K562 (cell line): Measurements from ENCODE around the gene ABCB9. TPM values are rescaled to one million over a fixed set of nuclear protein-coding genes. Genes with fewer than 3 reads are reported as not detected.

Experiments used
- ATAC-seq: fragments of 200-7000 bp; cut with Tn5 transposase; 3 replicates; pipeline ENCODE4 v1.9.1; 2020; ENCODE audit warnings: moderate library complexity
- BruUV-seq: library from RNA; stranded (reverse); fragments of 400-500 nt; replicated peaks from 2 replicates; lab custom pipeline; 2021; lab: Mats Ljungman, UMichigan
- CTCF ChIA-PET: fragments of 300-600 bp; formaldehyde crosslinking; extraction: SDS; loops from one replicate; lab custom pipeline; 2021; ENCODE audit warnings: low intra/inter-chr PET ratio; lab: Yijun Ruan, JAX
- POLR2A ChIA-PET: fragments of 300-600, 350-650 bp; sonication (Branson Sonifier 250); formaldehyde crosslinking; extraction: SDS; loops from one replicate; lab custom pipeline; 2021; ENCODE audit warnings: antibody characterized with exemption, inconsistent platforms; lab: Yijun Ruan, JAX
- DNase-seq, 4 experiments: peaks; one replicate each; pipeline versions ENCODE4 v3.0.0 to v3.0.0-alpha.2; 2011 to 2018; ENCODE audit warnings: low spot score in 3 of 4, mixed read lengths in 3 of 4; ENCODE audit errors: extremely low read depth in 1 of 4
- FAIRE-seq: peaks from 2 replicates; lab custom pipeline; 2011; peaks lifted over from hg19 to GRCh38; lab: Jason Lieb, UNC
- H2AFZ ChIP-seq: 2 replicates; pipeline ENCODE4 v1.6.0; 2011; ENCODE audit warnings: low read depth, low read length, control low read depth, inconsistent platforms
- H3K27ac ChIP-seq: fragments of 200-600 bp; 3 replicates; pipeline ENCODE4 v1.8.0; 2011; ENCODE audit warnings: low read depth, mild to moderate bottlenecking, control low read depth, inconsistent platforms, low read length, moderate library complexity, mixed read lengths; ENCODE audit errors: extremely low read depth
- H3K27me3 ChIP-seq, 2 experiments: fragments of 300-600 bp in 1 of 2; 2 replicates in 1 of 2; 3 replicates in 1 of 2; pipeline versions ENCODE4 v1.6.0 to v1.8.0; 2011; ENCODE audit warnings: inconsistent platforms in 2 of 2, low read length in 2 of 2, mild to moderate bottlenecking in 1 of 2, mixed read lengths in 1 of 2, moderate library complexity in 1 of 2; ENCODE audit not compliant: control insufficient read depth in 2 of 2, insufficient read depth in 2 of 2
- H3K36me3 ChIP-seq: fragments of 300-600 bp; 3 replicates; pipeline ENCODE4 v1.8.0; 2011; ENCODE audit warnings: mild to moderate bottlenecking, low read length, inconsistent platforms; ENCODE audit not compliant: control insufficient read depth, insufficient read depth
- H3K4me1 ChIP-seq, 2 experiments: fragments of 200-600 bp in 1 of 2; replicated peaks in 1 of 2; 2 replicates in 1 of 2; 3 replicates in 1 of 2; pipeline versions ENCODE4 v1.5.1 to v1.8.0; 2011; ENCODE audit warnings: inconsistent platforms in 2 of 2, low read length in 2 of 2, mild to moderate bottlenecking in 1 of 2, mixed read lengths in 1 of 2, moderate library complexity in 1 of 2; ENCODE audit not compliant: control insufficient read depth in 2 of 2, insufficient read depth in 2 of 2
- H3K4me2 ChIP-seq: 2 replicates; pipeline ENCODE4 v1.6.1; 2011; ENCODE audit warnings: low read length, control low read depth, inconsistent platforms, mixed read lengths; ENCODE audit not compliant: insufficient read depth
- H3K4me3 ChIP-seq: fragments of 200-600 bp; sonication (generic), shearing (Covaris generic); 2 replicates; pipeline ENCODE4 v1.5.1; 2016; ENCODE audit warnings: control low read depth, inconsistent platforms
- H3K79me2 ChIP-seq: fragments of 200-600 bp; 3 replicates; pipeline ENCODE4 v1.8.0; 2011; ENCODE audit warnings: low read length, inconsistent platforms; ENCODE audit not compliant: control insufficient read depth, insufficient read depth
- H3K9ac ChIP-seq, 2 experiments: 2 replicates each; pipeline versions ENCODE4 v1.6.0 to v1.6.1; 2011; ENCODE audit warnings: low read depth in 2 of 2, low read length in 2 of 2, control low read depth in 1 of 2, inconsistent platforms in 1 of 2, mild to moderate bottlenecking in 1 of 2, mixed read lengths in 1 of 2; ENCODE audit not compliant: insufficient read depth in 1 of 2
- H3K9me1 ChIP-seq: one replicate; pipeline ENCODE4 v1.6.0; 2011; ENCODE audit warnings: inconsistent platforms, mild to moderate bottlenecking, low read length, moderate library complexity; ENCODE audit not compliant: control insufficient read depth, insufficient read depth
- H3K9me3 ChIP-seq: replicated peaks from 2 replicates; pipeline ENCODE4 v1.5.1; 2011; ENCODE audit warnings: low read depth, low read length, inconsistent platforms; ENCODE audit not compliant: control insufficient read depth, insufficient read depth
- H4K20me1 ChIP-seq: replicated peaks from 2 replicates; pipeline ENCODE4 v1.6.1; 2011; ENCODE audit warnings: low read length, inconsistent platforms, mixed read lengths; ENCODE audit not compliant: control insufficient read depth, insufficient read depth
- BDP1 ChIP-seq: IDR thresholded peaks from 3 replicates; pipeline ENCODE4 v1.6.1; 2011; ENCODE audit not compliant: insufficient read length, insufficient read depth
- CBFB ChIP-seq: sonication (generic); formaldehyde crosslinking; IDR thresholded peaks from 2 replicates; pipeline ENCODE4 v1.4.0; 2020; ENCODE audit warnings: mild to moderate bottlenecking, missing genetic modification reagents
- CHD2 ChIP-seq: IDR thresholded peaks from 2 replicates; pipeline ENCODE4 v1.6.1; 2011; ENCODE audit warnings: low read depth, low read length
- CHD4 ChIP-seq: fragments of 200-600 bp; sonication (generic); IDR thresholded peaks from 3 replicates; pipeline ENCODE4 v1.6.1; 2012; ENCODE audit warnings: low read depth, mild to moderate bottlenecking, mixed read lengths, low read length, inconsistent platforms; ENCODE audit not compliant: insufficient read depth, insufficient replicate concordance, poor library complexity, severe bottlenecking
- CTBP1 ChIP-seq: fragments of 450-650 bp; IDR thresholded peaks from 2 replicates; pipeline ENCODE4 v1.6.1; 2016; ENCODE audit warnings: borderline replicate concordance
- HCFC1 ChIP-seq: IDR thresholded peaks from 2 replicates; pipeline ENCODE4 v1.6.1; 2012; ENCODE audit warnings: low read depth, low read length, improper control_type of control experiment
- HDAC2 ChIP-seq: fragments of 450-650 bp; IDR thresholded peaks from 2 replicates; pipeline ENCODE4 v1.6.1; 2016; ENCODE audit warnings: mild to moderate bottlenecking
- JUN ChIP-seq, 2 experiments: sonication (generic) in 1 of 2; formaldehyde crosslinking in 1 of 2; IDR thresholded peaks; 2 replicates each; pipeline versions ENCODE4 v1.6.1 to v1.8.0; 2012 to 2022; ENCODE audit warnings: borderline replicate concordance in 2 of 2, mild to moderate bottlenecking in 2 of 2, improper control_type of control experiment in 1 of 2, low read depth in 1 of 2, low read length in 1 of 2, missing genetic modification reagents in 1 of 2
- MAFK ChIP-seq: IDR thresholded peaks from 2 replicates; pipeline ENCODE4 v1.6.1; 2011; ENCODE audit warnings: low read length, improper control_type of control experiment
- MTA3 ChIP-seq: fragments of 450-650 bp; formaldehyde crosslinking; IDR thresholded peaks from 2 replicates; pipeline ENCODE4 v1.6.1; 2017; ENCODE audit warnings: mild to moderate bottlenecking, borderline replicate concordance
- PHF20 ChIP-seq: fragments of 450-650 bp; IDR thresholded peaks from 2 replicates; pipeline ENCODE4 v1.6.1; 2018; ENCODE audit not compliant: partially characterized antibody
- PRMT5 ChIP-seq: sonication (generic); formaldehyde crosslinking; IDR thresholded peaks from 2 replicates; pipeline ENCODE4 v1.5.0; 2020; ENCODE audit warnings: missing genetic modification reagents
- RB1 ChIP-seq: fragments of 450-650 bp; IDR thresholded peaks from 2 replicates; pipeline ENCODE4 v1.6.1; 2017; ENCODE audit warnings: low read depth, mild to moderate bottlenecking
- RBM14 ChIP-seq: fragments of 200-400 bp; formaldehyde crosslinking; IDR thresholded peaks from 2 replicates; pipeline ENCODE4 v1.6.1; 2018; ENCODE audit warnings: low read depth, mild to moderate bottlenecking, low read length, moderate library complexity, borderline replicate concordance; ENCODE audit not compliant: insufficient read depth
- SAFB ChIP-seq: fragments of 200-400 bp; formaldehyde crosslinking; IDR thresholded peaks from 2 replicates; pipeline ENCODE4 v1.6.1; 2017; ENCODE audit warnings: low read depth, low read length, borderline replicate concordance
- ZBTB9 ChIP-seq: fragments of 450-650 bp; formaldehyde crosslinking; IDR thresholded peaks from 2 replicates; pipeline ENCODE4 v1.4.0; 2020; ENCODE audit warnings: mild to moderate bottlenecking, moderate library complexity
- ZNF121 ChIP-seq: sonication (generic); formaldehyde crosslinking; conservative IDR thresholded peaks from 2 replicates; pipeline ENCODE4 v1.8.0; 2022; ENCODE audit warnings: missing genetic modification reagents
- ZNF197 ChIP-seq: fragments of 200-800 bp; sonication (Bioruptor generic); IDR thresholded peaks from 2 replicates; pipeline ENCODE4 v1.6.1; 2016; ENCODE audit warnings: low read depth, missing genetic modification characterization, missing compliant biosample characterization
- ZNF586 ChIP-seq: fragments of 450-650 bp; formaldehyde crosslinking; conservative IDR thresholded peaks from 2 replicates; pipeline ENCODE4 v1.4.0; 2020; ENCODE audit warnings: mild to moderate bottlenecking, moderate library complexity
- ZNF639 ChIP-seq, 2 experiments: fragments of 200-800 bp in 1 of 2; sonication (Bioruptor generic) in 1 of 2; sonication (generic) in 1 of 2; formaldehyde crosslinking in 1 of 2; IDR thresholded peaks in 1 of 2; conservative IDR thresholded peaks in 1 of 2; 2 replicates each; pipeline versions ENCODE4 v1.5.0 to v1.6.1; 2016 to 2020; ENCODE audit warnings: missing compliant biosample characterization in 1 of 2, missing genetic modification characterization in 1 of 2, missing genetic modification reagents in 1 of 2
- WGBS: fragments of 100-300 bp; shearing (Covaris generic); methylation state at CpG from one replicate; pipeline ENCODE4 v1.1.6; 2016; ENCODE audit warnings: low coverage, mixed read lengths; ENCODE audit not compliant: insufficient coverage; ENCODE audit errors: missing lambda C conversion rate; 5-methylcytosine and 5-hydroxymethylcytosine counted together
- in situ Hi-C: fragments of 300-500 bp; cut with MboI; formaldehyde crosslinking; loops from 4 replicates; pipeline ENCODE4 v1.15.0; 2018; ENCODE audit warnings: inconsistent platforms, mixed read lengths
- intact Hi-C: fragments of 100-400 bp; cut with micrococcal nuclease; formaldehyde crosslinking; loops from 2 replicates; pipeline ENCODE4 v1.14.2; 2022
- polyA plus RNA-seq, 8 experiments: library from polyadenylated mRNA; depleted of rRNA in 4 of 8; stranded (reverse) in 5 of 8; unstranded in 3 of 8; fragments of >200 nt; fragmentation: Nextera tagmentation in 2 of 8; fragmentation: Illumina TruSeq in 1 of 8; extraction: Ambion mirVana in 2 of 8; extraction: Trizol in 1 of 8; gene quantifications; 2 replicates each; pipeline versions ENCODE4 v1.2.1 to v1.2.3, GENCODE V29; 2011 to 2014; ENCODE audit warnings: inconsistent platforms in 1 of 8, missing spikeins in 1 of 8
- total RNA-seq, 7 experiments: library from RNA; depleted of rRNA in 6 of 7; stranded (reverse); fragments of >200 nt in 6 of 7; fragmentation: Illumina TruSeq in 2 of 7; extraction: Trizol in 2 of 7; gene quantifications; 2 replicates each; pipeline versions ENCODE4 v1.2.1 to v1.2.3, GENCODE V29; 2011 to 2021; ENCODE audit warnings: low replicate concordance in 1 of 7

ABCB9 gene
- total and polyA plus RNA-seq, 9 of the 15 experiments (the other 6 are each of a cell fraction or from before 2014, with no cell fraction given) = 0.20 to 12.6 (median 6.2) TPM

GRCh38 chr12:122946690-122947341 is 19.4 kb downstream of the ABCB9 start:
- H3K9ac ChIP-seq = peak overlapping the region in 1 of 2 experiments; percentile 68; a peak in 2 of 4 replicates
- intact Hi-C loops (no loop called here), in situ Hi-C loops (no loop called here)
- H3K4me3 ChIP-seq = no peak overlapping the region
- ChIA-PET POLR2A (no interaction called here), CTCF (interaction anchor here (0.8 kb wide), 1 partner anchor 87 kb away, joined by 3 read pairs; no protein-coding TSS in a partner anchor)
- no peaks in the 10 kb centered on the region for H3K79me2 ChIP-seq
- no peaks in the 10 kb centered on the region; the same call in 2 of the 3 replicates for H3K36me3 ChIP-seq
- ATAC-seq (peak; percentile 89), DNase-seq (peak; percentile 50 to 69 (median 58)), FAIRE-seq (peak; percentile 83)
- no peaks in the 10 kb centered on the region for H3K27me3 ChIP-seq
- WGBS = 50% methylated on average over 10 of the region's 10 CpGs
- H2AFZ ChIP-seq = no peak overlapping the region; the same call in 1 of the 2 replicates
- BruUV-seq = no TSS peak
- H3K4me2 ChIP-seq = no peak overlapping the region
- peaks cover 6 to 36% of the 10 kb centered on the region in 2 experiments; a peak in 4 of 5 replicates for H3K4me1 ChIP-seq
- H3K9me3 ChIP-seq = no peaks in the 10 kb centered on the region
- H4K20me1 ChIP-seq = no peaks in the 10 kb centered on the region; the same call in 1 of the 2 replicates
- H3K27ac ChIP-seq = no peak overlapping the region; the same call in 2 of the 3 replicates
- H3K9me1 ChIP-seq = no peaks in the 10 kb centered on the region
- no peak for TF ChIP-seq CHD2
- 0 out of 4 replicates have a peak, but pooled peaks of 1 of the 2 experiments have one; percentile 7 for TF ChIP-seq ZNF639 (CRISPR knock-in tag; conservative IDR thresholded peaks at IDR 0.05 in 1 of 2, IDR thresholded peaks at IDR 0.05 in 1 of 2)
- TF ChIP-seq RB1 = no peak
- TF ChIP-seq CTBP1 = no peak
- no peak for TF ChIP-seq RBM14
- no peak for TF ChIP-seq HDAC2
- no peak for TF ChIP-seq BDP1
- no peak for TF ChIP-seq CBFB (CRISPR knock-in tag)
- TF ChIP-seq ZNF586 (CRISPR knock-in tag) = no peak
- TF ChIP-seq CHD4 = no peak
- no peak for TF ChIP-seq PRMT5 (CRISPR knock-in tag)
- TF ChIP-seq HCFC1 = no peak
- 0 out of 2 replicates have a peak, but pooled peaks have one; percentile 29 for TF ChIP-seq MTA3
- peak; percentile 38 for TF ChIP-seq PHF20
- TF ChIP-seq SAFB = no peak
- TF ChIP-seq JUN (IDR thresholded peaks at IDR 0.05; ENCODE audit: borderline replicate concordance, low read depth, low read length) = peak; percentile 88
- no peak for TF ChIP-seq JUN (CRISPR knock-in tag; IDR thresholded peaks at IDR 0.05; ENCODE audit: borderline replicate concordance)
- TF ChIP-seq ZNF197 (CRISPR knock-in tag) = no peak
- peak; percentile 44; the same call in 1 of the 2 replicates for TF ChIP-seq ZNF121
- no peak for TF ChIP-seq ZBTB9 (CRISPR knock-in tag)
- peak; percentile 50; the same call in 1 of the 2 replicates for TF ChIP-seq MAFK
